PC-9 (cell line): ENCODE data around the gene STEAP3. TPM values are rescaled to one million over a fixed set of nuclear protein-coding genes. Genes with fewer than 3 reads are reported as not detected.
A peak's percentile ranks its signal among the peaks of the same experiment; 100 is the strongest.

Source experiments
- BruUV-seq: library from RNA; stranded (reverse); fragments of 400-500 nt; replicated peaks from 2 replicates; lab custom pipeline; 2021; lab: Mats Ljungman, UMichigan
- CTCF ChIA-PET: fragments of 300-600 bp; sonication (Branson Sonifier 250); formaldehyde crosslinking; loops from one replicate; lab custom pipeline; 2022; ENCODE audit warnings: antibody characterized with exemption; lab: Charles Lee
- POLR2A ChIA-PET: fragments of 300-600 bp; sonication (Branson Sonifier 250); formaldehyde crosslinking; loops from one replicate; lab custom pipeline; 2022; ENCODE audit warnings: antibody characterized with exemption; ENCODE audit not compliant: unreplicated experiment; lab: Charles Lee
- DNase-seq, 2 experiments: peaks; one replicate each; pipeline versions ENCODE4 v3.0.0 to v3.0.0-alpha.2; 2015 to 2022; ENCODE audit warnings: mixed read lengths in 1 of 2
- H2AFZ ChIP-seq: fragments of 200-600 bp; sonication (generic); 2 replicates; pipeline ENCODE4 v1.8.1; 2017; ENCODE audit warnings: antibody characterized with exemption
- H3F3A ChIP-seq: fragments of 200-600 bp; sonication (generic); 2 replicates; pipeline ENCODE4 v1.8.1; 2017; ENCODE audit warnings: antibody characterized with exemption, mild to moderate bottlenecking, low read depth; ENCODE audit not compliant: insufficient read depth
- H3K27ac ChIP-seq: fragments of 200-600 bp; sonication (generic); 2 replicates; pipeline ENCODE4 v1.6.1; 2016; ENCODE audit warnings: mixed run types
- H3K27me3 ChIP-seq: fragments of 200-600 bp; sonication (generic); 2 replicates; pipeline ENCODE4 v1.6.1; 2016; ENCODE audit warnings: low read depth, mixed run types; ENCODE audit not compliant: insufficient read depth
- H3K36me3 ChIP-seq: fragments of 200-600 bp; sonication (generic); 2 replicates; pipeline ENCODE4 v1.6.1; 2016; ENCODE audit warnings: low read depth, mixed run types
- H3K4me1 ChIP-seq: fragments of 200-600 bp; sonication (generic); replicated peaks from 2 replicates; pipeline ENCODE4 v1.6.1; 2016; ENCODE audit warnings: mixed run types; ENCODE audit not compliant: insufficient read depth
- H3K4me2 ChIP-seq: fragments of 200-600 bp; sonication (generic); 2 replicates; pipeline ENCODE4 v1.6.1; 2017; ENCODE audit warnings: mixed run types
- H3K4me3 ChIP-seq: fragments of 200-600 bp; sonication (generic); 2 replicates; pipeline ENCODE4 v1.6.1; 2016; ENCODE audit warnings: mixed run types
- H3K79me2 ChIP-seq: fragments of 200-600 bp; sonication (generic); 2 replicates; pipeline ENCODE4 v1.6.1; 2017; ENCODE audit warnings: low read depth, mixed run types
- H3K9me2 ChIP-seq: fragments of 200-600 bp; sonication (generic); 2 replicates; pipeline ENCODE4 v1.8.1; 2017; ENCODE audit warnings: mild to moderate bottlenecking; ENCODE audit not compliant: insufficient read depth
- H3K9me3 ChIP-seq: fragments of 200-600 bp; sonication (generic); 2 replicates; pipeline ENCODE4 v1.8.1; 2016; ENCODE audit warnings: low read depth; ENCODE audit not compliant: insufficient read depth
- H4K20me1 ChIP-seq: fragments of 200-600 bp; sonication (generic); 2 replicates; pipeline ENCODE4 v1.8.1; 2017; ENCODE audit not compliant: insufficient read depth
- CTCF ChIP-seq: fragments of 200-600 bp; sonication (generic); conservative IDR thresholded peaks from 2 replicates; pipeline ENCODE4 v1.6.1; 2017; ENCODE audit warnings: mixed run types, antibody characterized with exemption, mild to moderate bottlenecking, moderate library complexity
- EZH2 ChIP-seq: fragments of 200-600 bp; sonication (generic); IDR thresholded peaks from 2 replicates; pipeline ENCODE4 v1.8.0; 2017; ENCODE audit warnings: antibody characterized with exemption, low read depth
- intact Hi-C: fragments of 100-400 bp; cut with micrococcal nuclease; formaldehyde crosslinking; loops from one replicate; pipeline ENCODE4 v1.10.0; 2022; ENCODE audit not compliant: unreplicated experiment
- total RNA-seq: library from RNA; stranded (reverse); gene quantifications from 2 replicates; pipeline ENCODE4 v1.2.3, GENCODE V29; 2021

Gene STEAP3
- total RNA-seq, 1 experiment from 2014 or later = 23.0 TPM

- ChIA-PET CTCF (no interaction called here), POLR2A (no interaction called here)
- BruUV-seq = no TSS peak
- Histone ChIP-seq H3K4me1 (peaks cover 42% of the 10 kb centered on the region), H3K9me3 (no peaks in the 10 kb centered on the region), H3F3A (peaks cover 44% of the 10 kb centered on the region), H3K27ac (no peak overlapping the region), H3K4me3 (no peak overlapping the region), H3K36me3 (peaks cover 16% of the 10 kb centered on the region), H3K79me2 (peaks cover 14% of the 10 kb centered on the region; the same call in 1 of the 2 replicates), H4K20me1 (no peaks in the 10 kb centered on the region), H3K9me2 (no peaks in the 10 kb centered on the region), H2AFZ (no peak overlapping the region), H3K4me2 (no peak overlapping the region), H3K27me3 (no peaks in the 10 kb centered on the region)
- intact Hi-C loops = no loop called here
- TF ChIP-seq CTCF = no peak
- TF ChIP-seq EZH2 = no peak
- DNase-seq = no peak
Observed at GRCh38 chr2:119250718-119251290, 27.2 kb downstream of the STEAP3 start.

- TF ChIP-seq CTCF (no peak), EZH2 (no peak)
- DNase-seq = no peak
- CTCF ChIA-PET = no interaction called here
- H3K9me3 ChIP-seq = no peaks in the 10 kb centered on the region
- no peaks in the 10 kb centered on the region for H4K20me1 ChIP-seq
- POLR2A ChIA-PET = no interaction called here
- H3K4me2 ChIP-seq = peak overlapping the region; percentile 60; the same call in 1 of the 2 replicates
- no peaks in the 10 kb centered on the region for H3K27me3 ChIP-seq
- no peak overlapping the region for H3K4me3 ChIP-seq
- intact Hi-C loops = no loop called here
- no peaks in the 10 kb centered on the region for H3K9me2 ChIP-seq
- peaks cover 14% of the 10 kb centered on the region; the same call in 1 of the 2 replicates for H3K79me2 ChIP-seq
- no TSS peak for BruUV-seq
- H3F3A ChIP-seq = peaks cover 53% of the 10 kb centered on the region
- H2AFZ ChIP-seq = no peak overlapping the region
- H3K36me3 ChIP-seq = peaks cover 14% of the 10 kb centered on the region
- H3K27ac ChIP-seq = peak overlapping the region; percentile 92; the same call in 1 of the 2 replicates
- H3K4me1 ChIP-seq = peaks cover 51% of the 10 kb centered on the region
Observed at GRCh38 chr2:119251652-119252051, 28.0 kb downstream of the STEAP3 start.

DNA sequence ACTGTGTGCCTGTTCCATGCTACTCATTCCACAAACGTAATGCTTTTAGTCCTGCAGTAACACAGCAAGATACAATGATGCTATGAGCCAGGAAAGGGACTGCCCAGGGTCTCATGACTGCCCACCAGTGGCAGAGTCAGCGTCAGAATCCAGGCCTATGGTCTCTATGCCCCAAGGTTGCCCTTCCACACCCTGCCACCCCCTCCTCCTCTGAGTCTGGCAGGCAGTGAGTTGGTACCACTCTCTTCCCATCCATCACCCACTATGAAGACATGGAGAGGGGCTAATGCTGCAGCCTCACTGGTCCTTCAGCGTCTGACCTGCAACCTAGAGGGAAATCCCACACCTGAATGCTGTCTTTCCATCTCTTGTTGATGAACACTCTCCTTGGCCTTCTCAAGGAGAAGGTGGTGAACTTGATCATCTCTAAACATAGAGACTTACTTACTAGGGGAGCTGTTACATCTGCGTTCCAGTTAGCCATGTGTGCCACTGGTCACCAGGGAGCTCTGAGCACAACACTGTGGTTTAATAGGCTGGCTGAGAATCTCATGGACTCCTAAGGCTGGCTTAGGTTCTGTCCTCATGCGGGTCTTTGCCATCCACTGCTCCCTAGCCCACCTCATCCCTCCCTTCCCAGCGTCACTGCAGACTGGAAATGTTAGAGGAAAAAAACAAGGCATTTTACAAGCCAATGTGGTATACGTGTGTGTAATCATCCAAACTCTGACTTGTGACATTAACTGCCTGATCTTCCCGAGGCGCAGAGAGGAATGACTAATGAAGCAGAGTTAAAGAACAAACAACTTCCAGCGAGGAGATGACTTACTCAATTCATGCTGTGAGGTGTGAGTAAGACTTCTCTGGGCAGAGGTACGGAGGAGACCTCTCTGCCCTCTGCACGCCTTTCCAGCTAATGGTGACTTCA lies 28.8 kb downstream of the STEAP3 start:
- BruUV-seq = no TSS peak
- H3K4me1 ChIP-seq = peaks cover 53% of the 10 kb centered on the region
- POLR2A ChIA-PET = interaction anchor here (0.5 to 0.6 kb wide), 3 partner anchors 10 to 1883 kb away, joined by 3 read pairs; no protein-coding TSS in a partner anchor
- CTCF ChIA-PET = interaction anchor here (0.6 to 0.7 kb wide), 2 partner anchors 13 to 31 kb away, joined by 3 read pairs; no protein-coding TSS in a partner anchor
- H3K4me3 ChIP-seq = no peak overlapping the region
- intact Hi-C loops = no loop called here
- H3F3A ChIP-seq = peaks cover 55% of the 10 kb centered on the region
- no peaks in the 10 kb centered on the region for H4K20me1 ChIP-seq
- H3K9me3 ChIP-seq = no peaks in the 10 kb centered on the region
- peak overlapping the region; percentile 65 for H3K4me2 ChIP-seq
- no peaks in the 10 kb centered on the region for H3K9me2 ChIP-seq
- peak overlapping the region; percentile 92 for H3K27ac ChIP-seq
- TF ChIP-seq EZH2 (no peak), CTCF (no peak)
- peak; percentile 61 to 99 for DNase-seq
- peaks cover 21% of the 10 kb centered on the region for H3K36me3 ChIP-seq
- H3K27me3 ChIP-seq = no peaks in the 10 kb centered on the region
- no peak overlapping the region for H2AFZ ChIP-seq
- H3K79me2 ChIP-seq = peaks cover 14% of the 10 kb centered on the region; the same call in 1 of the 2 replicates
